Kidney (tissue), 14 donors: ENCODE measurements around the gene KLF13. TPM values are rescaled to one million over a fixed set of nuclear protein-coding genes. Genes with fewer than 3 reads are reported as not detected.

Source experiments
- DNase-seq, 5 donors: peaks; one replicate each; pipeline ENCODE4 v3.0.0-alpha.2; 2013 to 2020
- FAIRE-seq: peaks from 2 replicates; lab custom pipeline; 2012; peaks lifted over from hg19 to GRCh38; lab: Jason Lieb, UNC
- H3K27ac ChIP-seq, 2 donors: one replicate each; pipeline ENCODE4 v1.7.0; 2013; ENCODE audit warnings: low read depth in 2 of 2, low read length in 2 of 2, inconsistent platforms in 1 of 2
- H3K27me3 ChIP-seq: one replicate; pipeline ENCODE4 v1.7.1; 2013; ENCODE audit warnings: low read length, inconsistent platforms; ENCODE audit not compliant: control insufficient read depth, insufficient read depth
- H3K36me3 ChIP-seq, 3 donors: one replicate each; pipeline versions ENCODE4 v1.7.0 to v1.7.1; 2013; ENCODE audit warnings: low read length in 3 of 3, control low read depth in 1 of 3, inconsistent platforms in 1 of 3; ENCODE audit not compliant: insufficient read depth in 3 of 3, control insufficient read depth in 2 of 3
- H3K4me1 ChIP-seq, 3 donors: one replicate each; pipeline versions ENCODE4 v1.7.0 to v1.7.1; 2013; ENCODE audit warnings: low read length in 3 of 3, inconsistent platforms in 1 of 3, low read depth in 1 of 3; ENCODE audit not compliant: control insufficient read depth in 2 of 3, insufficient read depth in 2 of 3
- H3K4me3 ChIP-seq, 3 donors: one replicate each; pipeline versions ENCODE4 v1.7.0 to v1.8.1; 2013; ENCODE audit warnings: low read length in 3 of 3, control low read depth in 1 of 3, inconsistent platforms in 1 of 3
- H3K9ac ChIP-seq, 3 donors: one replicate each; pipeline versions ENCODE4 v1.7.0 to v1.7.1; 2013; ENCODE audit warnings: low read length in 3 of 3, control low read depth in 1 of 3, inconsistent platforms in 1 of 3
- H3K9me3 ChIP-seq, 3 donors: one replicate each; pipeline versions ENCODE4 v1.7.0 to v1.7.1; 2013; ENCODE audit warnings: low read length in 3 of 3, control low read depth in 1 of 3, inconsistent platforms in 1 of 3; ENCODE audit not compliant: control insufficient read depth in 2 of 3, insufficient read depth in 1 of 3
- intact Hi-C: fragments of 100-400 bp; cut with DNase I; formaldehyde crosslinking; loops from one replicate; pipeline ENCODE4 v1.11.1; 2022
- polyA plus RNA-seq: library from polyadenylated mRNA; stranded (reverse); fragments of 350-450 nt; fragmentation: Illumina TruSeq; extraction: RNeasy Lipid Tissue Mini Kit (QIAGEN cat#74804); gene quantifications from one replicate; pipeline ENCODE4 v1.2.3, GENCODE V29; 2014; ENCODE audit warnings: low read depth, low replicate concordance; ENCODE audit not compliant: insufficient read depth
- total RNA-seq: library from RNA; stranded (reverse); fragmentation: NEBNext Ultra II Directional; extraction: Animal tissue kit (Norgen Biotek cat#: 25700); gene quantifications from one replicate; pipeline ENCODE4 v1.2.1, GENCODE V29; 2021
- TF ChIP-seq, protein P1 (sequence below): IDR thresholded peaks from 3 replicates; pipeline ENCODE4 v1.5.1; 2012; ENCODE audit warnings: mild to moderate bottlenecking, moderate library complexity, borderline replicate concordance; ENCODE audit not compliant: insufficient read depth; ENCODE audit errors: extremely low read depth
- donor health status: control.
- donor health status: control.
- donor health status: control.
- donor health status: control.
- donor health status: control.
- donor health status: DM: yes; HTN: yes; CAD: no.
- donor health status: Normal renal cell carcinoma (clear cell type).

KLF13 gene
- total and polyA plus RNA-seq, 2 donors from 2014 or later, result 55.5 to 123 TPM

DNA sequence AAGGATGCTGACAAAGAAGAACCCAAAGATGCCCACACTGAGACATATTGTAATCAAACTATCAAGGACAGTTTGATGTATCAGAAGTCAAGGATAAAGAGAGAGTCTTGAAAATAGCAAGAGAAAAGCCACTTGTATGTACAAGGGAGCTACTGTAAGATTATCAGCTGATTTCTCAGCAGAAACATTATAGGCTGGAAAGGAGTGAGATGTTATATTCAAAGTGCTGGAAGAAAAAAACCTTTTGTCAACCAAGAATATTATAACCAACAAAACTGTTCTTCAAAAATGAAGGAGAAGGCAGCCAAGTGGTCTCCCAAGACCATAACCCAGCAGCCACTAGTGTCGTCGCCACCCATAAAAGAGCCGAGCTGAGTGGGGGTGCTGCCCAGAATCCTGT, 93.2 kb downstream of the KLF13 start:
- no peak for FAIRE-seq

GRCh38 chr15:31427411-31427810, 100.8 kb downstream of the KLF13 start:
- H3K27ac ChIP-seq, result no peak overlapping the region
- intact Hi-C loops, result no loop called here
- TF ChIP-seq, protein P1, sequence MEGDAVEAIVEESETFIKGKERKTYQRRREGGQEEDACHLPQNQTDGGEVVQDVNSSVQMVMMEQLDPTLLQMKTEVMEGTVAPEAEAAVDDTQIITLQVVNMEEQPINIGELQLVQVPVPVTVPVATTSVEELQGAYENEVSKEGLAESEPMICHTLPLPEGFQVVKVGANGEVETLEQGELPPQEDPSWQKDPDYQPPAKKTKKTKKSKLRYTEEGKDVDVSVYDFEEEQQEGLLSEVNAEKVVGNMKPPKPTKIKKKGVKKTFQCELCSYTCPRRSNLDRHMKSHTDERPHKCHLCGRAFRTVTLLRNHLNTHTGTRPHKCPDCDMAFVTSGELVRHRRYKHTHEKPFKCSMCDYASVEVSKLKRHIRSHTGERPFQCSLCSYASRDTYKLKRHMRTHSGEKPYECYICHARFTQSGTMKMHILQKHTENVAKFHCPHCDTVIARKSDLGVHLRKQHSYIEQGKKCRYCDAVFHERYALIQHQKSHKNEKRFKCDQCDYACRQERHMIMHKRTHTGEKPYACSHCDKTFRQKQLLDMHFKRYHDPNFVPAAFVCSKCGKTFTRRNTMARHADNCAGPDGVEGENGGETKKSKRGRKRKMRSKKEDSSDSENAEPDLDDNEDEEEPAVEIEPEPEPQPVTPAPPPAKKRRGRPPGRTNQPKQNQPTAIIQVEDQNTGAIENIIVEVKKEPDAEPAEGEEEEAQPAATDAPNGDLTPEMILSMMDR, result no peak
- H3K4me3 ChIP-seq, result no peak overlapping the region
- no peaks in the 10 kb centered on the region for H3K27me3 ChIP-seq
- no peaks in the 10 kb centered on the region for H3K36me3 ChIP-seq
- no peak overlapping the region for H3K9ac ChIP-seq
- no peaks in the 10 kb centered on the region for H3K9me3 ChIP-seq
- DNase-seq, result no peak
- no peak for FAIRE-seq
- H3K4me1 ChIP-seq, result no peaks in the 10 kb centered on the region

More for the DNA sequence above, 93.2 kb downstream of the KLF13 start:
- Histone ChIP-seq H3K36me3 (no peaks in the 10 kb centered on the region), H3K27ac (no peak overlapping the region), H3K4me1 (no peaks in the 10 kb centered on the region), H3K4me3 (no peak overlapping the region), H3K9me3 (peaks cover 0 to 15% (median 0%) of the 10 kb centered on the region in 3 donors), H3K9ac (no peak overlapping the region), H3K27me3 (no peaks in the 10 kb centered on the region)
- intact Hi-C loops, result no loop called here
- TF ChIP-seq, protein P1, result no peak
- DNase-seq, result no peak

Other genes with a start within 250 kb of the KLF13 start
- not detected for gene TRPM1, start 225.1 kb upstream of the KLF13 start, total RNA-seq
- gene TRPM1, start 225.1 kb upstream of the KLF13 start, polyA plus RNA-seq, result 1.3 TPM